Stimulated activated naive CD8-positive, alpha-beta T cell treated with anti-CD3 and anti-CD28 coated beads, Interleukin-15, Interleukin-2, amounts not matched to agents 100 ng/mL and 50 ng/mL, for 24 hours (primary cell): ENCODE measurements around the gene FOXK2.
A peak's percentile ranks its signal among the peaks of the same experiment; 100 is the strongest.

Source experiments
- H3K27ac Mint-ChIP-seq: one replicate; pipeline ENCODE4 v1.8.0; 2021; ENCODE audit warnings: mild to moderate bottlenecking, mixed read lengths
- H3K27me3 Mint-ChIP-seq: one replicate; pipeline ENCODE4 v1.8.0; 2021; ENCODE audit warnings: mixed read lengths
- H3K36me3 Mint-ChIP-seq: one replicate; pipeline ENCODE4 v1.8.0; 2021; ENCODE audit warnings: low read depth, mixed read lengths
- H3K4me1 Mint-ChIP-seq: one replicate; pipeline ENCODE4 v1.8.0; 2021; ENCODE audit warnings: low read depth, mixed read lengths
- H3K4me3 Mint-ChIP-seq: one replicate; pipeline ENCODE4 v1.8.0; 2021; ENCODE audit warnings: mild to moderate bottlenecking, mixed read lengths
- H3K9me3 Mint-ChIP-seq: one replicate; pipeline ENCODE4 v1.8.0; 2021; ENCODE audit warnings: mixed read lengths

The FOXK2 gene

GRCh38 chr17:82627405-82627804 lies 107.9 kb downstream of the FOXK2 start:
- H3K9me3 Mint-ChIP-seq: no peaks in the 10 kb centered on the region
- H3K36me3 Mint-ChIP-seq: peaks cover 60% of the 10 kb centered on the region
- H3K27me3 Mint-ChIP-seq: no peaks in the 10 kb centered on the region
- H3K27ac Mint-ChIP-seq: no peak overlapping the region
- no peak overlapping the region for H3K4me3 Mint-ChIP-seq
- H3K4me1 Mint-ChIP-seq: peaks cover 3% of the 10 kb centered on the region

GRCh38 chr17:82629748-82630147 lies 110.2 kb downstream of the FOXK2 start:
- Mint-ChIP-seq H3K36me3 (peaks cover 58% of the 10 kb centered on the region), H3K4me3 (no peak overlapping the region)

GRCh38 chr17:82630212-82630611 lies 110.7 kb downstream of the FOXK2 start:
- no peak overlapping the region for H3K4me3 Mint-ChIP-seq
- H3K9me3 Mint-ChIP-seq: no peaks in the 10 kb centered on the region
- peak overlapping the region; percentile 40 for H3K27ac Mint-ChIP-seq
- peaks cover 56% of the 10 kb centered on the region for H3K36me3 Mint-ChIP-seq
- peaks cover 19% of the 10 kb centered on the region for H3K4me1 Mint-ChIP-seq
- H3K27me3 Mint-ChIP-seq: no peaks in the 10 kb centered on the region

More at GRCh38 chr17:82629748-82630147, 110.2 kb downstream of the FOXK2 start:
- Mint-ChIP-seq H3K27me3 (no peaks in the 10 kb centered on the region), H3K9me3 (no peaks in the 10 kb centered on the region), H3K4me1 (peaks cover 17% of the 10 kb centered on the region), H3K27ac (peak overlapping the region; percentile 40)

DNA sequence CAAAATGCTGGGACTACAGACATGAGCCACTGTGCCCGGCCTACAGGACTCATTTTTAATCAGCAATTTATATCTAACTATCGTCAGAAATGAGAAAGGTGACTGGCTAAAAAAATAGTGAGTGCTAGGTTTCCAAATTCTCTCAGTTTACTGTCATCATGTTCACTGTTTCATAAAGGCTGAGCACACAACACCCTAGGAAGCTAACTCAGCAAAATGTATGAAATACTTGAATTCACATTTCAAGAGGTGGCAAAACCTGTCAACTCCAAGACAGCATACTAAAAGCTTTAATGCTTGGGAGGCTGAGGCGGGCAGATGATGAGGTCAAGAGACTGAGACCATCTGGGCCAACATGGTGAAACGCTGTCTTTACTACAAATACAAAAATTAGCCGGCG lies 112.0 kb downstream of the FOXK2 start:
- Mint-ChIP-seq H3K9me3 (no peaks in the 10 kb centered on the region), H3K4me3 (no peak overlapping the region), H3K27ac (no peak overlapping the region), H3K36me3 (peaks cover 56% of the 10 kb centered on the region), H3K4me1 (peaks cover 19% of the 10 kb centered on the region), H3K27me3 (no peaks in the 10 kb centered on the region)

DNA sequence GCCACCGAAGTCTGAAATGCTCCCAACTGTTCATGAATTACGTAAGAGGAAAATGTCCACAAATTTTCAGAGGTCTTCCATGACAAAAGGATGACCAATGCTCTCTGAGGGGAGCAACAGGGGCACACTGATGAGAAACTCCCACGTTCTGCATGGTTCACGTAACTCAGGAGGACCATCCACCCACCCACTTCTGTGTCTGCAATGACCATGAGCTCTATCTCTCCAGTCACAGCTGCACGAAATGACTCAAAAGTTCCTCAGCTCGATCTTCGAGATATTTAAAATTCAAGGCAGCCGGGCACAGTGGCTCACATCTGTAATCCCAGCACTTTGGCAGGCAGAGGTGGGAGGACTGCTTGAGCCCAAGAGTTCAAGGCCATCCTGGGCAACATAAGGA lies 112.9 kb downstream of the FOXK2 start:
- H3K36me3 Mint-ChIP-seq: peaks cover 56% of the 10 kb centered on the region
- H3K9me3 Mint-ChIP-seq: no peaks in the 10 kb centered on the region
- no peak overlapping the region for H3K27ac Mint-ChIP-seq
- H3K4me3 Mint-ChIP-seq: no peak overlapping the region
- H3K27me3 Mint-ChIP-seq: no peaks in the 10 kb centered on the region
- H3K4me1 Mint-ChIP-seq: peaks cover 22% of the 10 kb centered on the region

- Mint-ChIP-seq H3K4me3 (no peak overlapping the region), H3K4me1 (peaks cover 25% of the 10 kb centered on the region), H3K27me3 (no peaks in the 10 kb centered on the region), H3K27ac (no peak overlapping the region), H3K9me3 (no peaks in the 10 kb centered on the region), H3K36me3 (peaks cover 50% of the 10 kb centered on the region)
Observed at GRCh38 chr17:82633343-82633742, 113.8 kb downstream of the FOXK2 start.

DNA sequence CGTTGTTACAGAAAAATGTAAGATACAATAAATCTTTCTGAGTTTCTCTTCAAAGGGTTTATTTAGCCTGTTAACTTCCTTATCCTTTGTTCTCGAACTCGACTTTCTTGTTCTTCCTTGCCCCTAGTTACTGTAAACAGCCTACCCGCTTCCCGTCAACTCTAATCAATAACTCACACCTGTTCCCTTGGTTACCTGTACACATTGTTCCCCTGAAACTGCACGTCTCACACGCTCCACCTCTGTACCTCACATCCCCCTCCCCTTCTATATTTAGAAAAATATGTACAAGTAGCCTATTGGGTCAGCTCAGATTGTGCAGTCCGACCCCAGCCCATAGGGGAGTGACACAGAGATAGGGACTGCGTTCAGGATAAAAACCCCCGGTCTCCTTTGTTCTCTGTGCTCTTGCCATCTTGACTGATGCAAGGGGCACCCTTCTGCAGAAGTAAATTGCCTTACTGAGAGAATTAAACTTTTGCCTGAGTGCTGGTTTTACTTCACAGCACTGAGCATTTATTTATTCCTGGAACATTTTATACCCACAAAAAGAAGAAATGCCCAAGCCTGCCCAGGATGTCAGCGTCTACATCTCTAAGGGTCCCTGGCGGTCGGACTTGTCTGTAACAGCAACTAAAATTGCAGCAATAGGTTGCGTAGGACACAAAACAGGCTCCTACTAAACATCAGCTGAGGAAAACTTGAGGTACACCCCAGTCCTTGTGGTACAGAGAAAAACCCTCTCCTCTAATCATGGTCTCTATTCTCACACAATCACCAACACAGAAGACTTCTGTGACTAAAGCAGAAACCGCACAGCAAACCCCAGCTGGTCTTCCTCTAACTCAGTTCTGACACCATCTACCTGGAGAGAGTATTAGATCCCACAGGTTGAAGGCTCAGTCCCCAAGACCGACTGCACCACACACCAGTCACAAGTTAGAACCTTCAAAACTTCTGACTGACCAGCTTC lies 117.4 kb downstream of the FOXK2 start:
- Mint-ChIP-seq H3K4me1 (peaks cover 33% of the 10 kb centered on the region), H3K4me3 (no peak overlapping the region), H3K9me3 (no peaks in the 10 kb centered on the region), H3K27me3 (no peaks in the 10 kb centered on the region), H3K36me3 (peaks cover 50% of the 10 kb centered on the region), H3K27ac (no peak overlapping the region)

- Mint-ChIP-seq H3K27ac (no peak overlapping the region), H3K4me3 (no peak overlapping the region), H3K27me3 (no peaks in the 10 kb centered on the region), H3K4me1 (peaks cover 31% of the 10 kb centered on the region), H3K36me3 (peaks cover 58% of the 10 kb centered on the region), H3K9me3 (no peaks in the 10 kb centered on the region)
Observed at GRCh38 chr17:82638183-82638773, 118.7 kb downstream of the FOXK2 start.

GRCh38 chr17:82639628-82640027 lies 120.1 kb downstream of the FOXK2 start:
- H3K9me3 Mint-ChIP-seq: no peaks in the 10 kb centered on the region
- no peak overlapping the region for H3K4me3 Mint-ChIP-seq
- no peaks in the 10 kb centered on the region for H3K27me3 Mint-ChIP-seq
- peaks cover 28% of the 10 kb centered on the region for H3K4me1 Mint-ChIP-seq
- no peak overlapping the region for H3K27ac Mint-ChIP-seq
- peaks cover 60% of the 10 kb centered on the region for H3K36me3 Mint-ChIP-seq

GRCh38 chr17:82640036-82640435 lies 120.5 kb downstream of the FOXK2 start:
- H3K4me1 Mint-ChIP-seq: peaks cover 24% of the 10 kb centered on the region
- no peaks in the 10 kb centered on the region for H3K9me3 Mint-ChIP-seq
- H3K27ac Mint-ChIP-seq: no peak overlapping the region
- H3K36me3 Mint-ChIP-seq: peaks cover 57% of the 10 kb centered on the region
- no peaks in the 10 kb centered on the region for H3K27me3 Mint-ChIP-seq
- H3K4me3 Mint-ChIP-seq: no peak overlapping the region

- H3K36me3 Mint-ChIP-seq: peaks cover 53% of the 10 kb centered on the region
- H3K27ac Mint-ChIP-seq: no peak overlapping the region
- H3K9me3 Mint-ChIP-seq: no peaks in the 10 kb centered on the region
- H3K27me3 Mint-ChIP-seq: no peaks in the 10 kb centered on the region
- H3K4me1 Mint-ChIP-seq: peaks cover 42% of the 10 kb centered on the region
- no peak overlapping the region for H3K4me3 Mint-ChIP-seq
Observed at GRCh38 chr17:82642022-82642421, 122.5 kb downstream of the FOXK2 start.

GRCh38 chr17:82644148-82644547 lies 124.6 kb downstream of the FOXK2 start:
- no peaks in the 10 kb centered on the region for H3K27me3 Mint-ChIP-seq
- no peaks in the 10 kb centered on the region for H3K9me3 Mint-ChIP-seq
- H3K36me3 Mint-ChIP-seq: peaks cover 43% of the 10 kb centered on the region
- H3K4me1 Mint-ChIP-seq: peaks cover 34% of the 10 kb centered on the region
- H3K4me3 Mint-ChIP-seq: no peak overlapping the region
- no peak overlapping the region for H3K27ac Mint-ChIP-seq

- Mint-ChIP-seq H3K36me3 (peaks cover 32% of the 10 kb centered on the region), H3K27ac (no peak overlapping the region), H3K4me1 (peaks cover 29% of the 10 kb centered on the region), H3K4me3 (peak overlapping the region; percentile 40), H3K9me3 (no peaks in the 10 kb centered on the region), H3K27me3 (no peaks in the 10 kb centered on the region)
Observed at GRCh38 chr17:82645516-82645915, 126.0 kb downstream of the FOXK2 start.

DNA sequence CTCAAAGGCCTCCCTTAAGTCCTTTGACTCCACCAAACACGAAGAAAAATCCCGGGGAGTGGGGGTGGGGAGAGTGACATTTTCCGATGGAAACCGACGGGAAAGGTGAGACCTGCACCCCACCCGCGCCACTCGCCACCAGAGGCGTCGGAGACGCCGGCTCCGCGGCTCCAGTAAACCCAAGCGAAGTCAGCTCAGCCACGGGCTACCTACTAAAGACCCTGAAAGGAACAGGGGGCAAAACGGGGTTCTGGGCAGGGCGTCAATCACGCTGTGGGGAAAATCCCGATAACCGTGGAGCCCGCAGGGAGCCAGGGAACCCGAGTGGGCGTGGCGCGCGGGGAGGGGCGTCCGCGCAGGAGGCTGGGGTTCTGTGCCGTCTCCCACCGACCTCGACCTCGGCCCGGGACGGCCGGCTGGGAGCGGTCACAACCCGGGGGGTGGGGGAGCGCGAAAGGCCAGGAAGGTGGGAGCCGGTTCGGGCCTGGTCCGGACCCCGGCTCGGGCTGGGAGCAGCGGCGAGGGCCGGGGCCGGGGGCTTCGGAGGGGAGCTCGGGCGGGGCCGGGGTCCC lies 128.1 kb downstream of the FOXK2 start:
- peaks cover 21% of the 10 kb centered on the region for H3K36me3 Mint-ChIP-seq
- peaks cover 24% of the 10 kb centered on the region for H3K4me1 Mint-ChIP-seq
- H3K27me3 Mint-ChIP-seq: no peaks in the 10 kb centered on the region
- no peaks in the 10 kb centered on the region for H3K9me3 Mint-ChIP-seq
- H3K4me3 Mint-ChIP-seq: peak overlapping the region; percentile 83
- peak overlapping the region; percentile 65 for H3K27ac Mint-ChIP-seq

DNA sequence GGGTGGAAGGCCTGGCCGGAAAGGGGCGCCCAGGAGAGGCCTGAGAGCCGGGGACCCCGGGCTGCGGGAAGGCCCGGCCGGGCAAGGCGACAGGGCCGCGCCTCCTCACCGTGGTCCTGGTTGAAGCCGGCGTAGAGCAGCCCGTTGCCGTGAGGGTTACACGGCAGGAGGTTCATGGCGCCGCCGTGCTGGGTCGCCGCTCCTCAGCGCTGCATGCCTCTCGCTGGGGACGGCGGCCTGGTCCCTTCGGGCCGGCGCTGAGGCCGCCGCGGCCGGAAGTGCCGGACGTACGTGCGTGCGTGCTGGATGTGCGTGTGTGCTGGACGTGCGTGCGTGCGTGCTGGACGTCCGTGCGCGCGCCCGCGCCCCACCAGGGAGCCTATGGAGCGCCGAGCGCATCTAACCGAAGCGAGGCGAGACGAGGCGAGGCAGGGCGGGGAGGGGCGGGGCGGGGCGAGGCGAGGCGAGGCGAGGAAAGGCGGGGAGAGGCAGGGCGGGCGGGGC lies 128.7 kb downstream of the FOXK2 start, which contains the start of gene WDR45B:
Gene WDR45B (minus strand): TSS at position 280 of the 504 bp plus-strand sequence. CDS start 104 bp downstream, at position 176.
- no peaks in the 10 kb centered on the region for H3K9me3 Mint-ChIP-seq
- peaks cover 18% of the 10 kb centered on the region for H3K36me3 Mint-ChIP-seq
- no peaks in the 10 kb centered on the region for H3K27me3 Mint-ChIP-seq
- peak within 1 kb of the TSS; percentile 83 for H3K4me3 Mint-ChIP-seq
- peaks cover 22% of the 10 kb centered on the region for H3K4me1 Mint-ChIP-seq
- peak within 1 kb of the TSS; percentile 65 for H3K27ac Mint-ChIP-seq
